WERI-Rb-1 (cell line): ENCODE results near the gene CRTC2.

Experiments
- DNase-seq: peaks from one replicate; pipeline ENCODE4 v3.0.0-alpha.2; 2020
- H3K27ac ChIP-seq: fragments of 250-450 bp; sonication (Bioruptor Pico); 2 replicates; pipeline ENCODE4 v1.5.1; 2020; ENCODE audit warnings: mild to moderate bottlenecking, moderate library complexity
- H3K27me3 ChIP-seq: fragments of 250-450 bp; sonication (Bioruptor Pico); 2 replicates; pipeline ENCODE4 v1.5.1; 2021; ENCODE audit warnings: mild to moderate bottlenecking, low read depth, moderate library complexity; ENCODE audit not compliant: insufficient read depth, severe bottlenecking
- H3K36me3 ChIP-seq: fragments of 250-450 bp; sonication (Bioruptor Pico); 2 replicates; pipeline ENCODE4 v1.5.1; 2020; ENCODE audit warnings: mild to moderate bottlenecking, moderate library complexity
- H3K4me3 ChIP-seq: 2 replicates; pipeline ENCODE4 v1.5.1; 2011; ENCODE audit warnings: low read depth, mild to moderate bottlenecking, control low read depth, low read length
- H3K9me3 ChIP-seq: fragments of 250-450 bp; sonication (Bioruptor Pico); 2 replicates; pipeline ENCODE4 v1.5.1; 2021; ENCODE audit warnings: mild to moderate bottlenecking, moderate library complexity; ENCODE audit not compliant: severe bottlenecking
- CTCF ChIP-seq: IDR thresholded peaks from 2 replicates; pipeline ENCODE4 v1.5.1; 2011; ENCODE audit warnings: low read depth, mild to moderate bottlenecking, control low read depth, inconsistent platforms, low read length

Gene CRTC2

GRCh38 chr1:153995202-153995601 is 36.8 kb upstream of the CRTC2 start:
- DNase-seq = no peak
- Histone ChIP-seq H3K36me3 (peaks cover 60% of the 10 kb centered on the region), H3K4me3 (no peak overlapping the region), H3K27me3 (no peaks in the 10 kb centered on the region), H3K9me3 (peaks cover 1% of the 10 kb centered on the region), H3K27ac (no peak overlapping the region)
- no peak for TF ChIP-seq CTCF

GRCh38 chr1:153991806-153992205 is 33.4 kb upstream of the CRTC2 start:
- no peak for DNase-seq
- peaks cover 5% of the 10 kb centered on the region for H3K9me3 ChIP-seq
- no peak for TF ChIP-seq CTCF
- peak overlapping the region; percentile 77 for H3K4me3 ChIP-seq
- peak overlapping the region; percentile 95 for H3K27ac ChIP-seq
- H3K27me3 ChIP-seq = no peaks in the 10 kb centered on the region
- peaks cover 63% of the 10 kb centered on the region for H3K36me3 ChIP-seq

GRCh38 chr1:153991151-153991630 is 32.8 kb upstream of the CRTC2 start:
- H3K27me3 ChIP-seq = no peaks in the 10 kb centered on the region
- H3K9me3 ChIP-seq = peaks cover 5% of the 10 kb centered on the region
- peak overlapping the region; percentile 95 for H3K27ac ChIP-seq
- no peak for TF ChIP-seq CTCF
- peaks cover 60% of the 10 kb centered on the region for H3K36me3 ChIP-seq
- DNase-seq = no peak
- peak overlapping the region; percentile 77 for H3K4me3 ChIP-seq

GRCh38 chr1:153990468-153991150 is 32.2 kb upstream of the CRTC2 start, which contains the start of gene RPS27:
Gene RPS27, plus strand, starts transcription at chr1:153990762. Its CDS starts 35 bp downstream, at chr1:153990797.
- no peaks in the 10 kb centered on the region for H3K27me3 ChIP-seq
- H3K9me3 ChIP-seq = peaks cover 5% of the 10 kb centered on the region
- peak within 1 kb of the TSS; percentile 77 for H3K4me3 ChIP-seq
- H3K27ac ChIP-seq = peak within 1 kb of the TSS; percentile 95
- peak; percentile 100 for DNase-seq
- H3K36me3 ChIP-seq = peaks cover 54% of the 10 kb centered on the region
- no peak for TF ChIP-seq CTCF

- H3K27ac ChIP-seq = no peak overlapping the region
- no peak for TF ChIP-seq CTCF
- no peaks in the 10 kb centered on the region for H3K27me3 ChIP-seq
- no peak overlapping the region for H3K4me3 ChIP-seq
- H3K9me3 ChIP-seq = peaks cover 5% of the 10 kb centered on the region
- peaks cover 24% of the 10 kb centered on the region for H3K36me3 ChIP-seq
- DNase-seq = no peak
These were observed 29.2 kb upstream of the CRTC2 start for GRCh38 chr1:153987621-153988020.
